HepG2 (cell line): ENCODE results near the gene ANO10. TPM values are rescaled to one million over a fixed set of nuclear protein-coding genes. Genes with fewer than 3 reads are reported as not detected.
"Not testable (repeated sequence)": the region's sequence is repeated elsewhere in the genome, so short reads cannot be mapped to it uniquely, and the experiment has no call there.

Experiments used
- ATAC-seq: fragments of 200-7000 bp; cut with Tn5 transposase; 3 replicates; pipeline ENCODE4 v1.9.1; 2020; ENCODE audit warnings: mild to moderate bottlenecking, moderate library complexity
- BruUV-seq: library from RNA; stranded (reverse); fragments of 400-500 nt; replicated peaks from 2 replicates; lab custom pipeline; 2021; lab: Mats Ljungman, UMichigan
- CTCF ChIA-PET: fragments of 300-600 bp; formaldehyde crosslinking; extraction: SDS; loops from one replicate; lab custom pipeline; 2021; ENCODE audit warnings: low total read pairs, inconsistent platforms, low intra/inter-chr PET ratio; lab: Yijun Ruan, JAX
- POLR2A ChIA-PET: fragments of 350-600 bp; sonication (Branson Sonifier 250); formaldehyde crosslinking; loops from one replicate; lab custom pipeline; 2020; ENCODE audit warnings: antibody characterized with exemption, inconsistent platforms; lab: Yijun Ruan, JAX
- DNase-seq: peaks from one replicate; pipeline ENCODE4 v3.0.0-alpha.2; 2015; ENCODE audit warnings: low spot score
- FAIRE-seq: peaks from 3 replicates; lab custom pipeline; 2011; peaks lifted over from hg19 to GRCh38; lab: Jason Lieb, UNC
- H2AFZ ChIP-seq: one replicate; pipeline ENCODE4 v1.6.1; 2011; ENCODE audit warnings: low read length, inconsistent platforms
- H3K27ac ChIP-seq: fragments of 300-600 bp; 3 replicates; pipeline ENCODE4 v1.8.0; 2011; ENCODE audit warnings: mixed run types, mild to moderate bottlenecking, mixed read lengths, low read length, inconsistent platforms; ENCODE audit not compliant: insufficient read depth; ENCODE audit errors: extremely low read length
- H3K27me3 ChIP-seq, 2 experiments: fragments of 200-600 bp in 1 of 2; 2 replicates in 1 of 2; 3 replicates in 1 of 2; pipeline versions ENCODE4 v1.6.0 to v1.8.0; 2011; ENCODE audit warnings: low read length in 2 of 2, mild to moderate bottlenecking in 2 of 2, moderate library complexity in 2 of 2, inconsistent platforms in 1 of 2; ENCODE audit not compliant: insufficient read depth in 2 of 2, control insufficient read depth in 1 of 2
- H3K36me3 ChIP-seq, 2 experiments: fragments of 200-600 bp in 1 of 2; replicated peaks in 1 of 2; 2 replicates in 1 of 2; 3 replicates in 1 of 2; pipeline versions ENCODE4 v1.5.1 to v1.8.0; 2011; ENCODE audit warnings: low read length in 2 of 2, inconsistent platforms in 1 of 2; ENCODE audit not compliant: insufficient read depth in 2 of 2, control insufficient read depth in 1 of 2
- H3K4me1 ChIP-seq: 2 replicates; pipeline ENCODE4 v1.5.1; 2012; ENCODE audit warnings: low read length, inconsistent platforms; ENCODE audit not compliant: insufficient read depth
- H3K4me2 ChIP-seq: 2 replicates; pipeline ENCODE4 v1.6.0; 2011; ENCODE audit warnings: low read depth, low read length, inconsistent platforms
- H3K4me3 ChIP-seq, 3 experiments: fragments of 200-600 bp in 1 of 3; sonication (generic), shearing (Covaris generic) in 1 of 3; replicated peaks in 1 of 3; 2 replicates each; pipeline ENCODE4 v1.5.1; 2011 to 2016; ENCODE audit warnings: low read length in 3 of 3, inconsistent platforms in 2 of 3, low read depth in 2 of 3, mild to moderate bottlenecking in 2 of 3, control low read depth in 1 of 3, mixed read lengths in 1 of 3; ENCODE audit not compliant: insufficient read depth in 1 of 3
- H3K79me2 ChIP-seq: one replicate; pipeline ENCODE4 v1.6.1; 2011; ENCODE audit warnings: low read length, inconsistent platforms; ENCODE audit not compliant: insufficient read depth
- H3K9ac ChIP-seq: 2 replicates; pipeline ENCODE4 v1.6.0; 2011; ENCODE audit warnings: mild to moderate bottlenecking, low read depth, low read length, inconsistent platforms; ENCODE audit not compliant: insufficient read depth
- H3K9me3 ChIP-seq: 2 replicates; pipeline ENCODE4 v1.5.1; 2012; ENCODE audit warnings: mild to moderate bottlenecking, low read length
- H4K20me1 ChIP-seq: 2 replicates; pipeline ENCODE4 v1.6.0; 2011; ENCODE audit warnings: inconsistent platforms, mild to moderate bottlenecking, low read length, moderate library complexity; ENCODE audit not compliant: insufficient read depth
- DR1 ChIP-seq: sonication (generic); formaldehyde crosslinking; IDR thresholded peaks from 2 replicates; pipeline ENCODE4 v1.8.0; 2021; ENCODE audit warnings: mild to moderate bottlenecking, missing genetic modification reagents, inconsistent platforms
- EHMT2 ChIP-seq: fragments of 200-600 bp; sonication (generic); IDR thresholded peaks from 2 replicates; pipeline ENCODE4 v1.7.0; 2017; ENCODE audit warnings: antibody characterized with exemption, low read depth, low read length, borderline replicate concordance
- FOSL2 ChIP-seq: sonication (generic); formaldehyde crosslinking; IDR thresholded peaks from 2 replicates; pipeline ENCODE4 v1.4.0; 2020; ENCODE audit warnings: missing genetic modification reagents
- MBNL3 ChIP-seq: fragments of 250-450 bp; sonication (Bioruptor Pico); conservative IDR thresholded peaks from 2 replicates; pipeline ENCODE4 v1.8.0; 2022; ENCODE audit warnings: mild to moderate bottlenecking, inconsistent platforms
- NR3C1 ChIP-seq: sonication (generic); formaldehyde crosslinking; IDR thresholded peaks from 2 replicates; pipeline ENCODE4 v1.4.0; 2020; ENCODE audit warnings: missing genetic modification reagents
- RBAK ChIP-seq: sonication (generic); formaldehyde crosslinking; IDR thresholded peaks from 2 replicates; pipeline ENCODE4 v1.5.1; 2020; ENCODE audit warnings: mild to moderate bottlenecking, missing genetic modification reagents
- RFXAP ChIP-seq: sonication (generic); formaldehyde crosslinking; IDR thresholded peaks from 2 replicates; pipeline ENCODE4 v1.4.0; 2020; ENCODE audit warnings: missing genetic modification reagents, borderline replicate concordance
- ZNF292 ChIP-seq: sonication (generic); formaldehyde crosslinking; IDR thresholded peaks from 2 replicates; pipeline ENCODE4 v1.8.1; 2022; ENCODE audit warnings: mild to moderate bottlenecking, low read depth, missing genetic modification reagents, borderline replicate concordance
- ZNF431 ChIP-seq: sonication (generic); formaldehyde crosslinking; IDR thresholded peaks from 2 replicates; pipeline ENCODE4 v1.9.0; 2022; ENCODE audit warnings: missing genetic modification reagents, low read depth, mild to moderate bottlenecking, borderline replicate concordance
- ZNF780A ChIP-seq: sonication (generic); formaldehyde crosslinking; IDR thresholded peaks from 2 replicates; pipeline ENCODE4 v1.8.0; 2022; ENCODE audit warnings: mild to moderate bottlenecking, missing genetic modification reagents, moderate library complexity
- WGBS: methylation state at CpG from one replicate; pipeline ENCODE4 v1.1.6; 2017; ENCODE audit warnings: low lambda C conversion rate; 5-methylcytosine and 5-hydroxymethylcytosine counted together
- in situ Hi-C: cut with HindIII; loops from 2 replicates; pipeline ENCODE4 v1.10.0; 2017; ENCODE audit warnings: low pct_unique_long_range_greater_than_20kb; ENCODE audit not compliant: extremely low pct_ligation_motif_present
- intact Hi-C: fragments of 100-400 bp; cut with micrococcal nuclease; formaldehyde crosslinking; loops from one replicate; pipeline ENCODE4 v1.10.0; 2022; ENCODE audit not compliant: unreplicated experiment
- polyA plus RNA-seq, 8 experiments: library from polyadenylated mRNA; depleted of rRNA in 3 of 8; stranded (reverse) in 7 of 8; unstranded in 1 of 8; fragments of >200 nt; fragmentation: Illumina TruSeq in 4 of 8; extraction: Trizol in 4 of 8; gene quantifications; 2 replicates each; pipeline versions ENCODE4 v1.2.1 to v1.2.3, GENCODE V29; 2011 to 2016; ENCODE audit warnings: low read depth in 4 of 8, missing spikeins in 1 of 8, mixed read lengths in 1 of 8; ENCODE audit not compliant: insufficient read depth in 1 of 8
- total RNA-seq, 5 experiments: library from RNA; depleted of rRNA; stranded (reverse); fragments of >200 nt; fragmentation: Illumina TruSeq; extraction: Trizol; gene quantifications; 2 replicates each; pipeline ENCODE4 v1.2.3, GENCODE V29; 2016; ENCODE audit warnings: low read depth in 1 of 5
- TF ChIP-seq, protein P1 (sequence below): sonication (generic); formaldehyde crosslinking; conservative IDR thresholded peaks from 2 replicates; pipeline ENCODE4 v1.4.0; 2020; ENCODE audit warnings: missing genetic modification reagents

ANO10 gene
- total and polyA plus RNA-seq, 2 of the 13 experiments (the other 11 are each of a cell fraction or from before 2014, with no cell fraction given): 10.4 to 13.1 TPM

- TF ChIP-seq RFXAP (CRISPR knock-in tag) (no peak), DR1 (CRISPR knock-in tag) (no peak), ZNF292 (CRISPR knock-in tag) (no peak), NR3C1 (no peak), RBAK (no peak), ZNF780A (CRISPR knock-in tag) (no peak), EHMT2 (no peak), MBNL3 (CRISPR knock-in tag) (no peak), FOSL2 (CRISPR knock-in tag) (no peak), ZNF431 (CRISPR knock-in tag) (no peak)
- TF ChIP-seq, protein P1, sequence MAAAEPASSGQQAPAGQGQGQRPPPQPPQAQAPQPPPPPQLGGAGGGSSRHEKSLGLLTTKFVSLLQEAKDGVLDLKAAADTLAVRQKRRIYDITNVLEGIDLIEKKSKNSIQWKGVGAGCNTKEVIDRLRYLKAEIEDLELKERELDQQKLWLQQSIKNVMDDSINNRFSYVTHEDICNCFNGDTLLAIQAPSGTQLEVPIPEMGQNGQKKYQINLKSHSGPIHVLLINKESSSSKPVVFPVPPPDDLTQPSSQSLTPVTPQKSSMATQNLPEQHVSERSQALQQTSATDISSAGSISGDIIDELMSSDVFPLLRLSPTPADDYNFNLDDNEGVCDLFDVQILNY (CRISPR knock-in tag): no peak
Observed at GRCh38 chr3:43496740-43497375, 125.0 kb downstream of the ANO10 start (continued).

DNA sequence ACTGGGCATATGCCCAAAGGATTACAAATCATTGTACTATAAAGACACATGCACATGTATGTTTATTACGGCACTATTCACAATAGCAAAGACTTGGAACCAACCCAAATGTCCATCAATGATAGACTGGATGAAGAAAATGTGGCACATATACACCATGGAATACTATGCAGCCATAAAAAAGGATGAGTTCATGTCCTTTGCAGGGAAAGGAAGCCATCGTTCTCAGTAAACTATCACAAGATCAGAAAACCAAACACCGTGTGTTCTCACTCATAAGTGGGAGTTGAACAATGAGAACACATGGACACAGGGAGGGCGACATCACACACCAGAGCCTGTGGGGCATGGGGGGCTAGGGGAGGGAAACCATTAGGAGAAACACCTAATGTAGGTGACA is 128.9 kb downstream of the ANO10 start:
- DNase-seq, intact Hi-C loops, H3K4me1 ChIP-seq, H3K4me2 ChIP-seq, BruUV-seq, H3K9me3 ChIP-seq, CTCF ChIA-PET, H4K20me1 ChIP-seq, POLR2A ChIA-PET, H3K79me2 ChIP-seq, ATAC-seq, H2AFZ ChIP-seq, H3K9ac ChIP-seq, H3K27me3 ChIP-seq, H3K4me3 ChIP-seq, in situ Hi-C loops, H3K27ac ChIP-seq, H3K36me3 ChIP-seq, FAIRE-seq: not testable (repeated sequence)
- 94% methylated on average over 4 of the region's 4 CpGs for WGBS

DNA sequence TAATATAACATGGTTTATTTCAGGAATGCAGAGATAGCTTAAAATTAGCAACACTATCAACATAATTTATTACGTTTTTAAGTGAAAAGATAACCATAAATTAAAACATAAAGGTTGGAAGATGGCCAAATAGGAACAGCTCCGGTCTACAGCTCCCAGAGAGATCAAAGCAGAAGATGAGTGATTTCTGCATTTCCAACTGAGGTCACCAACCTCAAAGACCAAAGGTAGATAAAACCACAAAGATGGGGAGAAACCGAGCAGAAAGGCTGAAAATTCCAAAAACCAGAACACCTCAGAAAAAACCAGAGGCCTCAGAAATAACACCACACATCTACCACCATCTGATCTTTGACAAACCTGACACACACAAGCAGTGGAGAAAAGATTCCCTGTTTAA is 130.0 kb downstream of the ANO10 start:
- DNase-seq, H3K36me3 ChIP-seq, H2AFZ ChIP-seq, POLR2A ChIA-PET, H3K4me3 ChIP-seq, H3K79me2 ChIP-seq, BruUV-seq, ATAC-seq, CTCF ChIA-PET, FAIRE-seq, H3K9ac ChIP-seq, H3K27ac ChIP-seq, H3K9me3 ChIP-seq, H3K4me1 ChIP-seq, intact Hi-C loops, H3K27me3 ChIP-seq, H4K20me1 ChIP-seq, in situ Hi-C loops, H3K4me2 ChIP-seq: not testable (repeated sequence)
- WGBS: 26% methylated on average over 3 of the region's 3 CpGs
